Stimulated activated CD8-positive, alpha-beta memory T cell treated with anti-CD3 and anti-CD28 coated beads, Interleukin-12 subunit alpha, Interleukin-12 subunit beta, amount 100 ng/mL, for 24 hours (primary cell): ENCODE data around the gene CTNNA3.

Experiments used
- DNase-seq: peaks from one replicate; pipeline ENCODE4 v3.0.0-alpha.2; 2020; ENCODE audit errors: extremely low read depth

Gene CTNNA3

DNA sequence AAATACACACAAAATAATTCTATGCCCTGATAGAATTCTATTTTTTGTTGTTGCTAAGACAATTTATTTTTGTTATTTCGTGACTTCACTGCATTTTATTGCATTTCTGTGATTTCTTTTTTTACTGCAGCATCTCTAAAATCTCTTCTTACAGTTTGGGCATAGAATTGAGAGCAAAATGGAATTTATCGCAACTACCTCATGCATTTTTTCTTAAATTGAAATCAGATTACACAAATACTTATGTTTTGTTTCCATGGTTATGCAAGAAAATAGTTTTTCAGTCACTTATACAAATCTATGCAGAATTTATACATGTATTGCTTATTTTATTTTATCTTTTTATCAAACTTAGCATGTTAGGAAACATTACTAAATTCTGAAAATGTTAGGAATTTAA lies 1552.0 kb downstream of the CTNNA3 start:
- DNase-seq = no peak

GRCh38 chr10:66102756-66103155 lies 1593.2 kb downstream of the CTNNA3 start:
- no peak for DNase-seq

GRCh38 chr10:66098595-66099480 lies 1597.2 kb downstream of the CTNNA3 start:
- no peak for DNase-seq

GRCh38 chr10:66095610-66096009 lies 1600.4 kb downstream of the CTNNA3 start:
- DNase-seq = no peak

DNA sequence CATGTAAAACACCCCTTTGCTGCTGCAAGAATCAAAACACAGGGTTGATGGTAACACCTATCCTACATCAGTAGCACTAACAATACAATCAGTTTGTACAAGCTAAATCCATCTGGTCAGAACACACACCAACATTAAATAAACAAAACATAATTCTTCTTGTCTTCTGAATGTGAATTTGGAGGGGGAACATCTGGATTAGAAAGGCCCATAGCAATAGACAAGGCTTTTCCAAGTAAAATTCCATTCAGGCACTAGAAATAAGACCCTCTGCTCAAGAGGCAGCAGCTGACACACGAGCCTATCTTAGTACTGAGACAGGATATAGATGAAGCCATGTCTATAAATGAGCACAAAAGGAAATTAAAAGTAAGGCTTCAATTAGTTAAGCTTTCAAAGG lies 1610.1 kb downstream of the CTNNA3 start:
- no peak for DNase-seq

DNA sequence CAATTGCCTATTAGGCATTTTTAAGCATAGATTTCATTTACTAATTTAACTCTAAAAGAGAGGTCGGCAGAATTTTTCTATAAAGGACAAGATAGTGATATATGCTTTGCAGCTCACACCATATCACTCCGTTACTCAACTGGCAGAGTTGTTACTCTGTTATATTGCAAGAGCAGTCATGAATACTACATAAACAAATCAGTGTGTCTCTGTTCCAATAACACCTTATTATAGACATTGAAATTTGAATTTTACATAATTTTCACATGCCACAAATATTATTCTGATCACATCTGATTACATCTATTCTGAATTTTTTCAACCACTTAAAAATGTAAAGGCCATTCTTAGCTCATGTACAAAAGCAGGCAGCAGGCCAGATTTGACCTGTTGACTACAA lies 1624.1 kb downstream of the CTNNA3 start:
- no peak for DNase-seq

GRCh38 chr10:66058594-66058993 lies 1637.4 kb downstream of the CTNNA3 start:
- DNase-seq = no peak

DNA sequence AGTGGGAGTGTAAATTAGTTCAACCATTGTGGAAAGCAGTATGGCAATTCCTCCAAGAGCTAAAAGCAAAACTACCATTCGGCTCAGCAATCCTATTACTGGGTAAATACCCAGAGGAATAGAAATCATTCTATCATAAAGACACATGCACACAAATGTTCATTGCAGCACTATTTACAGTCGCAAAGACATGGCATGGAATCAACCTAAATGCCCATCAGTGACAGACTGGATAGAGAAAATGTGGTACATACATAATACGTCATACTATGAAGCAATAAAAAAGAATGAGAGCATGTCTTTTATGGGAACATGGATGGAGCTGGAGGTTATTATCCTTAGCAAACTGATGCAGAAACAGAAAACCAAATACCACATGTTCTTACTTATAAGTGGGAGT lies 1646.7 kb downstream of the CTNNA3 start:
- no peak for DNase-seq

GRCh38 chr10:66045859-66046258 lies 1650.1 kb downstream of the CTNNA3 start:
- no peak for DNase-seq

DNA sequence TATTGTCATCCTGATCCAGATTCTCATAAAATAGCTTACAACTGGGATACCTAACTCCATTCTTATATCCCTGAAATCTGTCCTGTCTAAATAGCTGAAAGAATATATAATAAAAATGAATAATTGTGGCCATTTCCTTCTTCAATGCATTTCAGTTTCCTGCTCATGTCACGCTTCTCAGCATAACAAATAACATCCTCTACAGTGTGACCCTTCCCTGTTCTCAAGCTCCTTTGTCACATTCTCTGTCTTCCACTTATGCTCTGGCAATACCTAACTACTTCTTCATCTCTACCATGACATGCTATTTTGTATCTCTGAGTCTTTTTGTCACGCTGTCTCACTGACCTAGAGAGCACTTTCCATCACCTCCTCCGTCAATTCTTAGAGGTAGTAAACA lies 1654.2 kb downstream of the CTNNA3 start:
- DNase-seq = no peak

GRCh38 chr10:66038623-66039022 lies 1657.4 kb downstream of the CTNNA3 start:
- no peak for DNase-seq

DNA sequence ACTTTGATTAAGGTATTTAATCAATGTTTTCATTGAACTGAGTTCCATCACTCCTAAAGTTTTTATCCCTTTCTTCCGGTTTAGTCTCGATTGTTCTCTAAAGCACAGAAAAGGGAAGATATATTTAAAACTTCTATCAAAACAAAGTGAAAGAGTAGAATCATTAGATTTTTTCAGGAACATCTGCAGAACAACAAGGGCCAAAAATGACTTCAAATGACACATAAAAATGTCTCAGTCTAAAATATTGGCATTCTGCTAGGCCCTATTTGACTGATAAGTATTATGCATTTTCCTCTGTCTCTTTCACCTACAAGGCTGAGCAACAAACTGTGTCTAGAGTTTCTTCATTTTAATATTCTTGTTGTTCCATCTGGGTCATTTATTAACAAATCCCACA lies 1669.7 kb downstream of the CTNNA3 start:
- no peak for DNase-seq

GRCh38 chr10:66025186-66025585 lies 1670.8 kb downstream of the CTNNA3 start:
- no peak for DNase-seq

DNA sequence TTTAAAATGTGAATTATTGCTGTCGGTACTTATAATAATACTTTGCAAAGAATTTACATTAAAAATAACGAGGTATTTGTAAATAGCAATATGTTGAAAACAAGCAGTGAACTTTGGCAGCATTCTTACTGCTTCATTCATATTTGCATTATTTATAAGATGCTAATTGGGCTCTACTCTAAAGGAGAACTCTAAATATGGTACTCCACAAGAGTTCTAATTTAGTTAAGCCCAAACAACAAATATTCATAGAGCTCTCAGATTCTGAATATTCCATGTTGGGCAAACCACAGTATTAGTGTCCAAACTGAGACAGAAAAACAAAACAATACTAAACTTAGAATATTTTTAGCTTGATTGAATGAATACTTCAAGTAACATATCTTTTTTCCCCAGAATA lies 1674.6 kb downstream of the CTNNA3 start:
- DNase-seq = no peak

GRCh38 chr10:66008221-66008620 lies 1687.8 kb downstream of the CTNNA3 start:
- no peak for DNase-seq

- DNase-seq = no peak
Observed at GRCh38 chr10:66006411-66006810, 1689.6 kb downstream of the CTNNA3 start.

- DNase-seq = no peak
Observed at GRCh38 chr10:65993451-65993850, 1702.5 kb downstream of the CTNNA3 start.

GRCh38 chr10:65968871-65969270 lies 1727.1 kb downstream of the CTNNA3 start:
- no peak for DNase-seq

- DNase-seq = no peak
Observed at GRCh38 chr10:65968437-65968836, 1727.6 kb downstream of the CTNNA3 start.

- no peak for DNase-seq
Observed at GRCh38 chr10:65964205-65964604, 1731.8 kb downstream of the CTNNA3 start.

DNA sequence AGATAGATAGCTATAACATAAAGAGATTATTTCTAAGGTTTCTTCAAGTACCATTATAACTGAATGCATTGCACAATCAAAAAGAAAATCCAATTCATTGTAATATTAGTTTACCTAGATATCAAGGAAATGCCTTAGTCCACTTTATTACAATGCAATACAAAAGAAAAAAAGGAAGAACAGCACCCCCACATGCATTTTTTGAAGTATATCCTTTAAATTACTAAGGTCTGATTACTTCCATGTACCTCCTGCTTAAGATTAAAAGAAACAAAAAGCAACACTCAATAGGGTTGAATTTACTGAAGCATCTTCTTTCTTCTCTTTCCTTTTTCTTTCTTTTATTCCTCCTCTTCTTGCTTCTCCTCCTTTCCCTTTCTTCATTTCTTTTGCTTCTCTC lies 1743.9 kb downstream of the CTNNA3 start:
- DNase-seq = no peak

DNA sequence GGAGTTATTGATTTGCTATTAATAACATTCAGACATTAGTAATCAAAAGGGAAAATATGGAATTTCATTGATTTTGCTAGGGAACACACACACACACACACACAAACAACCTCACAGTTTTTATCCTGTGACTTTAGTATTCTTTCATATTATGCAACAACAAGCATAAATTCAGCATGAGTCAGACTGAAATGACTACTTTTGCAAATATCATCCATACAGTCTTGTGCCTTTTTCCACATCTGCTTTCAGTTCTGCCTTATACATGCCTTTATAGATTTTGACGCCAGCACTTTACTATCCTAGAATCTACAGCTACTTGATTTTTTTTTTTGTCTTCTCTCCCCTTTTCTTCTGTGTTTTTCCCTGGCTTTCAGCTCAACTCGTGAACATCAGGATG lies 1745.9 kb downstream of the CTNNA3 start:
- DNase-seq = no peak

DNA sequence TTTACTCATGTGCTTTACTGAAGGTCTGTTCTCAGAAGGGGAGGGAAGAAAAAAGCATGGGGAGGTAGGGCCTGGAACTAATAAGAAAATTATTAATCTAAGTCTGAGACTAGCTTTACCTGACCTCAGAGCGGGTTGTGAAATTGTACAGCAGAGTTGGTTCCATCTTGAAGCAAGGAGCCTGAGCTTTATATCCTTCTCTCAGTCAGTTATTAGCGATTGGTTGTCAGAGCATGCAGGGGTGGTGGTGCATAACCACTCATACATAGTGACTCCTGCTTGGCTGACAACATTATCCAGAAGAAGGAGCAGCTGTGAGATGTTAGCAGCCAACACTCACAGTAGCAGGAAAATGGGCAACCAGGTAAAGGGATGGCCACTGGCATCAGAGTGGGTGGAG lies 1746.5 kb downstream of the CTNNA3 start:
- no peak for DNase-seq

- no peak for DNase-seq
Observed at GRCh38 chr10:65945061-65945460, 1750.9 kb downstream of the CTNNA3 start.
